Panc1 (cell line): ENCODE data around the gene RAET1E. TPM values are rescaled to one million over a fixed set of nuclear protein-coding genes. Genes with fewer than 3 reads are reported as not detected.
A peak's percentile ranks its signal among the peaks of the same experiment; 100 is the strongest.
"Not testable (repeated sequence)": the region's sequence is repeated elsewhere in the genome, so short reads cannot be mapped to it uniquely, and the experiment has no call there.

ENCODE experiments used
- ATAC-seq: fragments of 200-7000 bp; cut with Tn5 transposase; 2 replicates; pipeline ENCODE4 v1.9.1; 2020; ENCODE audit warnings: mild to moderate bottlenecking, moderate library complexity
- BruUV-seq: library from RNA; stranded (reverse); fragments of 400-500 nt; replicated peaks from 2 replicates; lab custom pipeline; 2021; lab: Mats Ljungman, UMichigan
- CTCF ChIA-PET: fragments of 300-600 bp; sonication (Branson Sonifier 250); formaldehyde crosslinking; loops from one replicate; lab custom pipeline; 2022; ENCODE audit warnings: antibody characterized with exemption; lab: Charles Lee
- POLR2A ChIA-PET: fragments of 300-600 bp; sonication (Branson Sonifier 250); formaldehyde crosslinking; loops from one replicate; lab custom pipeline; 2022; ENCODE audit warnings: antibody characterized with exemption; lab: Charles Lee
- DNase-seq: peaks from one replicate; pipeline ENCODE4 v3.0.0-alpha.2; 2010; ENCODE audit warnings: low read depth, low spot score
- H3K27ac ChIP-seq: 2 replicates; pipeline ENCODE4 v1.5.1; 2011; ENCODE audit warnings: mild to moderate bottlenecking, low read length, inconsistent platforms
- H3K27me3 ChIP-seq: fragments of 200-500 bp; sonication (Bioruptor generic); 2 replicates; pipeline ENCODE4 v1.6.0; 2014; ENCODE audit warnings: low read length, inconsistent platforms; ENCODE audit not compliant: control insufficient read depth, insufficient read depth
- H3K36me3 ChIP-seq: fragments of 200-500 bp; sonication (Bioruptor generic); 2 replicates; pipeline ENCODE4 v1.5.1; 2014; ENCODE audit warnings: inconsistent platforms, mild to moderate bottlenecking, low read length, moderate library complexity; ENCODE audit not compliant: control insufficient read depth, insufficient read depth
- H3K4me1 ChIP-seq: 2 replicates; pipeline ENCODE4 v1.5.1; 2011; ENCODE audit warnings: inconsistent platforms, mild to moderate bottlenecking, low read length, moderate library complexity; ENCODE audit not compliant: control insufficient read depth, insufficient read depth
- H3K4me3 ChIP-seq, 2 experiments: 2 replicates each; pipeline ENCODE4 v1.5.1; 2011 to 2012; ENCODE audit warnings: low read depth in 2 of 2, low read length in 2 of 2, mild to moderate bottlenecking in 2 of 2, inconsistent platforms in 1 of 2, moderate library complexity in 1 of 2
- H3K9me3 ChIP-seq: fragments of 200-500 bp; sonication (Bioruptor generic); 2 replicates; pipeline ENCODE4 v1.5.1; 2014; ENCODE audit warnings: low read depth, mild to moderate bottlenecking, inconsistent platforms, low read length, moderate library complexity; ENCODE audit not compliant: control insufficient read depth, insufficient read depth
- CTCF ChIP-seq: fragments of 450-650 bp; IDR thresholded peaks from 2 replicates; pipeline ENCODE4 v1.5.1; 2017; ENCODE audit warnings: mild to moderate bottlenecking
- POLR2AphosphoS5 ChIP-seq: IDR thresholded peaks from 2 replicates; pipeline ENCODE4 v1.6.1; 2012; ENCODE audit warnings: mild to moderate bottlenecking, low read depth, low read length, moderate library complexity
- in situ Hi-C: cut with HindIII; loops from 2 replicates; pipeline ENCODE4 v1.10.0; 2016; ENCODE audit warnings: low sequenced_read_pairs, low pct_unique_long_range_greater_than_20kb
- intact Hi-C: fragments of 100-400 bp; cut with micrococcal nuclease; formaldehyde crosslinking; loops from one replicate; pipeline ENCODE4 v1.10.0; 2022; ENCODE audit not compliant: unreplicated experiment
- total RNA-seq: library from RNA; stranded (reverse); gene quantifications from one replicate; pipeline ENCODE4 v1.2.1, GENCODE V29; 2021; ENCODE audit not compliant: unreplicated experiment

The RAET1E gene
- total RNA-seq, 1 experiment from 2014 or later, result 1.8 TPM

DNA sequence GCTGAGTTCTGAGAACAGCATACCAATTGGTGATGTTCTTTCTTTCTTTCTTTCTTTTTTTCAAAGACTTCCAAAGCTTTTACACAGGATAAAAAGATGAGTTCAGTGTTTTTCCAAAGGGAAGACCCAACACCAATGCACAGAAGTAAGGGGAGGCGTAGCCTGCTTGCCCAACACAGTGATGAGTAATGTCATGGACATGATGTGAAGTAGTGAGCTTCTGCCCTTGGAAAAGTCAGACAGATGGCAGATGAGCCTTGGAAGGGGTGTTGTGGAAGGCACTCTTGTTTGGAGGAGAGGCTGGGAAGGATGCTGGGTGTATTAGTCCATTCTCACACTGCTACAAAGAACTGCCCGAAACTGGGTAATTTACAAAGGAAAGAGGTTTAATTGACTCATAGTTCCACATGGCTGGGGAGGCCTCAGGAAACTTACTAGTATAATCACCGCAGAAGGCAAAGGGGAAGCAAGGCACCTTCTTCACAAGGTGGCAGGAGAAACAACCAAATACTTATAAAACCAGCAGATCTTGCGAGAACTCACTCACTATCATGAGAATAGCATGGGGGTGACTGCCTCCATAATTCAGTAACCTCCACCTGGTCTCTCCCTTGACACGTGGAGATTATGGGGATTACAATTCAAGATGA lies 46.3 kb downstream of the RAET1E start:
- CTCF ChIA-PET, result interaction anchor here (0.6 kb wide), 1 partner anchor 1531 kb away, joined by 4 read pairs; no protein-coding TSS in a partner anchor
- Histone ChIP-seq H3K27me3 (no peaks in the 10 kb centered on the region), H3K36me3 (peaks cover 7% of the 10 kb centered on the region), H3K9me3 (no peaks in the 10 kb centered on the region), H3K27ac (peak overlapping the region; percentile 91), H3K4me1 (peaks cover 65% of the 10 kb centered on the region), H3K4me3 (no peak overlapping the region)
- POLR2A ChIA-PET, result interaction anchor here (0.6 kb wide), 1 partner anchor 9 kb away, joined by 3 read pairs; no protein-coding TSS in a partner anchor
- DNase-seq, result no peak
- in situ Hi-C loops (no loop called here), intact Hi-C loops (no loop called here)
- BruUV-seq, result no TSS peak
- no peak for TF ChIP-seq CTCF
- no peak for TF ChIP-seq POLR2AphosphoS5
- ATAC-seq, result no peak

GRCh38 chr6:149848343-149848742 lies 49.6 kb downstream of the RAET1E start:
- in situ Hi-C loops, H3K36me3 ChIP-seq, POLR2A ChIA-PET, intact Hi-C loops, DNase-seq, BruUV-seq, H3K9me3 ChIP-seq, H3K4me3 ChIP-seq, ATAC-seq, H3K27me3 ChIP-seq: not testable (repeated sequence)
- CTCF ChIA-PET, result interaction anchor here (0.5 kb wide), 1 partner anchor 14 kb away, joined by 9 read pairs; no protein-coding TSS in a partner anchor
- peak overlapping the region; percentile 81 for H3K27ac ChIP-seq
- H3K4me1 ChIP-seq, result peaks cover 68% of the 10 kb centered on the region

Other genes starting within 250 kb of the RAET1E start
- gene KATNA1, start 249.4 kb downstream of the RAET1E start, total RNA-seq, result 19.7 TPM
- 36.0 TPM for gene LATS1, start 180.0 kb downstream of the RAET1E start, total RNA-seq
- 53.6 TPM for gene NUP43, start 151.6 kb downstream of the RAET1E start, total RNA-seq
- 118 TPM for gene PCMT1, start 148.4 kb downstream of the RAET1E start, total RNA-seq
- gene LRP11, start 33.8 kb downstream of the RAET1E start, total RNA-seq, result 151 TPM
- 1.2 TPM for gene RAET1G, start 25.0 kb upstream of the RAET1E start, total RNA-seq
- 0.69 TPM for gene ULBP2, start 43.9 kb upstream of the RAET1E start, total RNA-seq
- 3.1 TPM for gene ULBP1, start 65.8 kb upstream of the RAET1E start, total RNA-seq
- not detected for gene RAET1L, start 127.4 kb upstream of the RAET1E start, total RNA-seq
- gene ULBP3, start 171.0 kb upstream of the RAET1E start, total RNA-seq, result 2.4 TPM
- gene PPP1R14C, start 244.9 kb upstream of the RAET1E start, total RNA-seq, result not detected